NCI-H1092 (cell line): Measurements from ENCODE around the gene KRTAP10-7.
A peak's percentile ranks its signal among the peaks of the same experiment; 100 is the strongest.
"Not testable (repeated sequence)": the region's sequence is repeated elsewhere in the genome, so short reads cannot be mapped to it uniquely, and the experiment has no call there.

ENCODE experiments used
- DNase-seq: peaks from one replicate; lab custom pipeline; 2025; lab: John Stamatoyannopoulos, UW

Gene KRTAP10-7

GRCh38 chr21:44612029-44612486 lies 11.7 kb downstream of the KRTAP10-7 start, which contains the start of gene KRTAP10-8:
TSS of gene KRTAP10-8 (plus strand) at chr21:44612079. CDS start at chr21:44612101, 22 bp downstream.
- DNase-seq = no peak

GRCh38 chr21:44612669-44613229 lies 12.4 kb downstream of the KRTAP10-7 start:
- DNase-seq = no peak

- no peak for DNase-seq
These were observed 13.2 kb downstream of the KRTAP10-7 start for GRCh38 chr21:44613386-44614155.

GRCh38 chr21:44614161-44614631 lies 13.8 kb downstream of the KRTAP10-7 start:
- no peak for DNase-seq

- DNase-seq = no peak
These were observed 14.6 kb downstream of the KRTAP10-7 start for GRCh38 chr21:44614961-44615391.

GRCh38 chr21:44615466-44615865 lies 15.1 kb downstream of the KRTAP10-7 start:
- DNase-seq = no peak

GRCh38 chr21:44615911-44616590 lies 15.7 kb downstream of the KRTAP10-7 start:
- peak; percentile 14 for DNase-seq

- no peak for DNase-seq
These were observed 16.2 kb downstream of the KRTAP10-7 start for GRCh38 chr21:44616591-44616926.

GRCh38 chr21:44617071-44617501 lies 16.7 kb downstream of the KRTAP10-7 start:
- no peak for DNase-seq

GRCh38 chr21:44618504-44618903 lies 18.1 kb downstream of the KRTAP10-7 start:
- DNase-seq = no peak

GRCh38 chr21:44618909-44619308 lies 18.5 kb downstream of the KRTAP10-7 start:
- DNase-seq = no peak

- DNase-seq = no peak
These were observed 19.5 kb downstream of the KRTAP10-7 start for GRCh38 chr21:44619886-44620285.

- no peak for DNase-seq
These were observed 23.2 kb downstream of the KRTAP10-7 start for GRCh38 chr21:44623575-44623974.

GRCh38 chr21:44625756-44626155 lies 25.4 kb downstream of the KRTAP10-7 start:
- DNase-seq = no peak

- no peak for DNase-seq
These were observed 25.9 kb downstream of the KRTAP10-7 start for GRCh38 chr21:44626262-44626661.

- no peak for DNase-seq
These were observed 26.3 kb downstream of the KRTAP10-7 start, which contains the start of gene KRTAP10-9 for GRCh38 chr21:44626673-44627143. TSS of gene KRTAP10-9 (plus strand) at chr21:44627093. CDS start at chr21:44627172, 79 bp downstream.

- DNase-seq = not testable (repeated sequence)
These were observed 26.9 kb downstream of the KRTAP10-7 start for GRCh38 chr21:44627181-44627822.

GRCh38 chr21:44627831-44628233 lies 27.4 kb downstream of the KRTAP10-7 start:
- not testable (repeated sequence) for DNase-seq

GRCh38 chr21:44628707-44629391 lies 28.5 kb downstream of the KRTAP10-7 start:
- DNase-seq = no peak

- DNase-seq = no peak
These were observed 30.0 kb downstream of the KRTAP10-7 start for GRCh38 chr21:44630440-44630839.

- DNase-seq = no peak
These were observed 31.7 kb downstream of the KRTAP10-7 start for GRCh38 chr21:44632067-44632466.
